GM10266 (cell line): Measurements from ENCODE around the gene FGD3.
A peak's percentile ranks its signal among the peaks of the same experiment; 100 is the strongest.

Experiments used
- DNase-seq: peaks from one replicate; pipeline ENCODE4 v3.0.0; 2012; ENCODE audit errors: extremely low spot score
- CTCF ChIP-seq: IDR thresholded peaks from 2 replicates; pipeline ENCODE4 v1.5.1; 2012; ENCODE audit warnings: mild to moderate bottlenecking, low read depth; ENCODE audit not compliant: control insufficient read depth, insufficient read depth; ENCODE audit errors: missing control alignments

Gene FGD3

GRCh38 chr9:92973700-92974099 is 26.4 kb downstream of the FGD3 start:
- TF ChIP-seq CTCF, result no peak
- no peak for DNase-seq

GRCh38 chr9:92974161-92974661 is 26.9 kb downstream of the FGD3 start:
- no peak for TF ChIP-seq CTCF

GRCh38 chr9:92974761-92975755 is 27.7 kb downstream of the FGD3 start:
- TF ChIP-seq CTCF, result no peak
- DNase-seq, result peak; percentile 3

More at GRCh38 chr9:92974161-92974661, 26.9 kb downstream of the FGD3 start:
- DNase-seq, result peak; percentile 4

GRCh38 chr9:92976431-92976830 is 29.1 kb downstream of the FGD3 start:
- no peak for DNase-seq
- no peak for TF ChIP-seq CTCF

DNA sequence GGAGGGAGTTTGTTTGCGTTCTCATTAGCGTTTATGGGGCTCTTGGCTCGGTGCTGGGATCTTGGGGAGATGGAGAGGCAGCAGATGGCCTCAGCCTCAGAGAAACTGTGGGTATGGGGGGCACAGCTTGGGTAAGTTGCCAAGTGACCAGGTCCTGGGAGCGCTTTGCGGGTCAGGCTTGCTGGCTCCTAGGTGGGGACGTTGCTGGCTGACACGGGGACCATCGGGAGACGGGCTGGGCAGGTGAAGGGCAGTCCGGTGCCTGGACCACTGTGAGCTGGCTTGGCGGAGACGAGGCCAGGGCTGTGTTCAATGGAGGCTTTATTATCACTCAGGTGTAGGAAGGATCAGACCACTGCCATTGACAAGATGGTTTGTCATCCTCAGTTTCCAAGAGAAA is 30.0 kb downstream of the FGD3 start:
- no peak for DNase-seq

GRCh38 chr9:92978345-92978875 is 31.1 kb downstream of the FGD3 start:
- no peak for TF ChIP-seq CTCF
- DNase-seq, result no peak

More for the DNA sequence above, 30.0 kb downstream of the FGD3 start:
- TF ChIP-seq CTCF, result no peak
